Activated gamma-delta T cell treated with anti-CD3 and anti-CD28 coated beads, Interleukin-2, amount 50 U/mL, for 16 hours (primary cell): ENCODE measurements around the gene EEFSEC.
"Not testable (repeated sequence)": the region's sequence is repeated elsewhere in the genome, so short reads cannot be mapped to it uniquely, and the experiment has no call there.

Experiments used
- DNase-seq: peaks from one replicate; pipeline ENCODE4 v3.0.0-alpha.2; 2020; ENCODE audit warnings: low read depth

Gene EEFSEC

GRCh38 chr3:128154354-128154753 lies 1.1 kb downstream of the EEFSEC start:
- not testable (repeated sequence) for DNase-seq

GRCh38 chr3:128155616-128156360 lies 2.5 kb downstream of the EEFSEC start:
- no peak for DNase-seq

GRCh38 chr3:128160661-128161060 lies 7.4 kb downstream of the EEFSEC start:
- DNase-seq: no peak

GRCh38 chr3:128163432-128163831 lies 10.2 kb downstream of the EEFSEC start:
- DNase-seq: no peak

GRCh38 chr3:128166971-128167453 lies 13.7 kb downstream of the EEFSEC start:
- DNase-seq: no peak

- DNase-seq: no peak
Observed at GRCh38 chr3:128167646-128167972, 14.3 kb downstream of the EEFSEC start.

GRCh38 chr3:128167973-128168674 lies 14.8 kb downstream of the EEFSEC start:
- DNase-seq: no peak

GRCh38 chr3:128168836-128169235 lies 15.6 kb downstream of the EEFSEC start:
- no peak for DNase-seq

GRCh38 chr3:128170866-128171516 lies 17.7 kb downstream of the EEFSEC start:
- DNase-seq: no peak

GRCh38 chr3:128173200-128173599 lies 19.9 kb downstream of the EEFSEC start:
- no peak for DNase-seq

- no peak for DNase-seq
Observed at GRCh38 chr3:128173849-128174248, 20.6 kb downstream of the EEFSEC start.

GRCh38 chr3:128174675-128175590 lies 21.7 kb downstream of the EEFSEC start:
- no peak for DNase-seq

GRCh38 chr3:128175768-128176167 lies 22.5 kb downstream of the EEFSEC start:
- DNase-seq: no peak

GRCh38 chr3:128176276-128176833 lies 23.1 kb downstream of the EEFSEC start:
- DNase-seq: no peak

- DNase-seq: no peak
Observed at GRCh38 chr3:128177865-128178264, 24.6 kb downstream of the EEFSEC start.

GRCh38 chr3:128178782-128179483 lies 25.7 kb downstream of the EEFSEC start:
- DNase-seq: no peak

GRCh38 chr3:128179484-128179819 lies 26.2 kb downstream of the EEFSEC start:
- no peak for DNase-seq

GRCh38 chr3:128180436-128180835 lies 27.2 kb downstream of the EEFSEC start:
- no peak for DNase-seq

GRCh38 chr3:128180913-128181312 lies 27.6 kb downstream of the EEFSEC start:
- DNase-seq: no peak

GRCh38 chr3:128182656-128183055 lies 29.4 kb downstream of the EEFSEC start:
- DNase-seq: no peak
